Type B pancreatic cell (in vitro differentiated cells): ENCODE data around the gene VEZT. TPM values are rescaled to one million over a fixed set of nuclear protein-coding genes. Genes with fewer than 3 reads are reported as not detected.

Experiments
- DNase-seq: peaks from one replicate; pipeline ENCODE4 v3.0.0; 2021; ENCODE audit warnings: mixed read lengths; ENCODE audit not compliant: unreplicated experiment; ENCODE audit errors: extremely low spot score
- H3K27ac Mint-ChIP-seq: 2 replicates; pipeline ENCODE4 v1.8.0; 2021; ENCODE audit warnings: mild to moderate bottlenecking, mixed read lengths
- H3K27me3 Mint-ChIP-seq: 2 replicates; pipeline ENCODE4 v1.8.0; 2021; ENCODE audit warnings: mixed read lengths
- H3K36me3 Mint-ChIP-seq: 2 replicates; pipeline ENCODE4 v1.8.0; 2021; ENCODE audit warnings: mixed read lengths
- H3K4me1 Mint-ChIP-seq: one replicate; pipeline ENCODE4 v1.8.0; 2021; ENCODE audit warnings: mixed read lengths; ENCODE audit not compliant: unreplicated experiment
- H3K4me3 Mint-ChIP-seq: 2 replicates; pipeline ENCODE4 v1.8.0; 2021; ENCODE audit warnings: mild to moderate bottlenecking, mixed read lengths
- H3K9me3 Mint-ChIP-seq: 2 replicates; pipeline ENCODE4 v1.8.0; 2021; ENCODE audit warnings: mixed read lengths
- CTCF ChIP-seq: fragments of 200-600 bp; sonication (generic); conservative IDR thresholded peaks from 2 replicates; pipeline ENCODE4 v1.5.0; 2021; ENCODE audit warnings: antibody characterized with exemption, mild to moderate bottlenecking
- total RNA-seq: library from RNA; stranded (reverse); gene quantifications from 2 replicates; pipeline ENCODE4 v1.2.1, GENCODE V29; 2021; ENCODE audit warnings: low replicate concordance

Gene VEZT
- total RNA-seq, 1 donor from 2014 or later: 69.1 TPM

GRCh38 chr12:95216711-95217376 is 763 bp upstream of the VEZT start:
- peaks cover 30% of the 10 kb centered on the region for H3K4me1 Mint-ChIP-seq

GRCh38 chr12:95218150-95219133 is 835 bp downstream of the VEZT start:
- peaks cover 8% of the 10 kb centered on the region for H3K36me3 Mint-ChIP-seq
- no peak for DNase-seq
- TF ChIP-seq CTCF: no peak
- no peaks in the 10 kb centered on the region for H3K9me3 Mint-ChIP-seq
- peak overlapping the region; percentile 97 for H3K27ac Mint-ChIP-seq
- H3K4me1 Mint-ChIP-seq: peaks cover 30% of the 10 kb centered on the region
- H3K27me3 Mint-ChIP-seq: no peaks in the 10 kb centered on the region
- peak overlapping the region; percentile 98 for H3K4me3 Mint-ChIP-seq

More at GRCh38 chr12:95216711-95217376, 763 bp upstream of the VEZT start:
- TF ChIP-seq CTCF: no peak
- Mint-ChIP-seq H3K27me3 (no peaks in the 10 kb centered on the region), H3K4me3 (peak overlapping the region; percentile 98), H3K9me3 (no peaks in the 10 kb centered on the region), H3K27ac (peak overlapping the region; percentile 97), H3K36me3 (peaks cover 8% of the 10 kb centered on the region)
- DNase-seq: no peak

GRCh38 chr12:95220190-95220589 is 2.6 kb downstream of the VEZT start:
- no peak for TF ChIP-seq CTCF
- DNase-seq: no peak
- Mint-ChIP-seq H3K27me3 (no peaks in the 10 kb centered on the region), H3K4me1 (peaks cover 19% of the 10 kb centered on the region), H3K27ac (no peak overlapping the region), H3K36me3 (peaks cover 19% of the 10 kb centered on the region), H3K4me3 (peak overlapping the region; percentile 64), H3K9me3 (no peaks in the 10 kb centered on the region)

DNA sequence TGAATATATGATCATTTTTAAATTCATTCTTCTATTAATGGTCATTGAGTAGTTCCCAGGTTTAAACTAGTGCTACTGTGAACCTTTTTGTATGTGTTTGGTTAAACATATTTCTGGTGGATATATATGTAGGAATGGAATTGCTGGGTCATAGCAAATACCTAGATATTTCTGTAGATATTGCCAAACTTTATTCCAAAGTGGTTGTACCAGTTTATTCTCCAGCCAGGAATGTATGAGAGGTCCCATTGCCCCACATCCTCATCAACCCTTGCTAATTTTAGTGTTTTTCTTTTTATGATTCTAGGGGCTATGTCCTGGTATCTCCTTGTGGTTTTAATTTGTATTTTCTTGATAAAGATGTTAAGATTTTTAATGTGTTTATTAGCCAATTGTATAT is 3.1 kb downstream of the VEZT start:
- no peak for TF ChIP-seq CTCF
- Mint-ChIP-seq H3K27ac (no peak overlapping the region), H3K27me3 (no peaks in the 10 kb centered on the region), H3K36me3 (peaks cover 19% of the 10 kb centered on the region), H3K4me1 (peaks cover 14% of the 10 kb centered on the region), H3K9me3 (no peaks in the 10 kb centered on the region), H3K4me3 (peak overlapping the region; percentile 64)
- no peak for DNase-seq

GRCh38 chr12:95224202-95225170 is 6.9 kb downstream of the VEZT start:
- no peaks in the 10 kb centered on the region for H3K27me3 Mint-ChIP-seq
- H3K27ac Mint-ChIP-seq: peak overlapping the region; percentile 72
- no peak for DNase-seq
- peaks cover 19% of the 10 kb centered on the region for H3K36me3 Mint-ChIP-seq
- H3K4me3 Mint-ChIP-seq: no peak overlapping the region
- no peak for TF ChIP-seq CTCF
- no peaks in the 10 kb centered on the region for H3K9me3 Mint-ChIP-seq
- peaks cover 14% of the 10 kb centered on the region for H3K4me1 Mint-ChIP-seq
